CD14-positive monocyte (primary cell): ENCODE measurements around the gene WNT7B. TPM values are rescaled to one million over a fixed set of nuclear protein-coding genes. Genes with fewer than 3 reads are reported as not detected.

Source experiments
- DNase-seq, 3 donors: peaks; one replicate each; pipeline ENCODE4 v3.0.0-alpha.2; 2011 to 2022
- H2AFZ ChIP-seq: 2 replicates; pipeline ENCODE4 v1.6.0; 2012; ENCODE audit warnings: mild to moderate bottlenecking, low read depth, low read length, inconsistent platforms; ENCODE audit not compliant: insufficient read depth, poor library complexity, severe bottlenecking
- H3K27ac ChIP-seq, 2 donors: 1 replicate in 1 of 2; 2 replicates in 1 of 2; pipeline ENCODE4 v1.5.1; 2012 to 2013; ENCODE audit warnings: low read length in 2 of 2, control low read depth in 1 of 2, inconsistent platforms in 1 of 2, low read depth in 1 of 2, mild to moderate bottlenecking in 1 of 2
- H3K27me3 ChIP-seq, 2 donors: one replicate each; pipeline versions ENCODE4 v1.6.0 to v1.6.1; 2011 to 2013; ENCODE audit warnings: low read length in 2 of 2; ENCODE audit not compliant: control insufficient read depth in 2 of 2, insufficient read depth in 2 of 2
- H3K36me3 ChIP-seq, 2 donors: replicated peaks in 1 of 2; 1 replicate in 1 of 2; 2 replicates in 1 of 2; pipeline versions ENCODE4 v1.5.1 to v1.6.1; 2012 to 2013; ENCODE audit warnings: low read length in 2 of 2, control low read depth in 1 of 2, inconsistent platforms in 1 of 2, mild to moderate bottlenecking in 1 of 2; ENCODE audit not compliant: insufficient read depth in 2 of 2, control insufficient read depth in 1 of 2
- H3K4me1 ChIP-seq, 2 donors: 1 replicate in 1 of 2; 2 replicates in 1 of 2; pipeline versions ENCODE4 v1.5.1 to v1.6.1; 2012 to 2013; ENCODE audit warnings: low read length in 2 of 2, control low read depth in 1 of 2, inconsistent platforms in 1 of 2, mild to moderate bottlenecking in 1 of 2, moderate library complexity in 1 of 2; ENCODE audit not compliant: insufficient read depth in 2 of 2, control insufficient read depth in 1 of 2
- H3K4me2 ChIP-seq: replicated peaks from 2 replicates; pipeline ENCODE3; 2012; ENCODE audit warnings: low read length, moderate library complexity, mild to moderate bottlenecking; ENCODE audit not compliant: poor library complexity, severe bottlenecking; ENCODE audit errors: extremely low read depth
- H3K4me3 ChIP-seq, 3 experiments: fragments of 200-600 bp in 1 of 3; sonication (generic) in 1 of 3; replicated peaks in 1 of 3; 1 replicate in 2 of 3; 2 replicates in 1 of 3; pipeline ENCODE4 v1.5.1; 2011 to 2013; ENCODE audit warnings: low read length in 3 of 3, mild to moderate bottlenecking in 3 of 3, control low read depth in 2 of 3, low read depth in 2 of 3, inconsistent platforms in 1 of 3, moderate library complexity in 1 of 3
- H3K79me2 ChIP-seq: 2 replicates; pipeline ENCODE4 v1.6.0; 2012; ENCODE audit warnings: mild to moderate bottlenecking, control low read depth, inconsistent platforms, low read length, moderate library complexity; ENCODE audit not compliant: insufficient read depth
- H3K9ac ChIP-seq: 2 replicates; pipeline ENCODE4 v1.6.0; 2017; ENCODE audit warnings: low read length, mild to moderate bottlenecking; ENCODE audit not compliant: insufficient read depth, poor library complexity, severe bottlenecking
- H3K9me3 ChIP-seq, 2 donors: replicated peaks in 1 of 2; 1 replicate in 1 of 2; 2 replicates in 1 of 2; pipeline versions ENCODE4 v1.5.1 to v1.6.1; 2012 to 2013; ENCODE audit warnings: low read length in 2 of 2, control low read depth in 1 of 2; ENCODE audit not compliant: control insufficient read depth in 1 of 2, insufficient read depth in 1 of 2
- H4K20me1 ChIP-seq: 2 replicates; pipeline ENCODE4 v1.6.0; 2012; ENCODE audit warnings: mild to moderate bottlenecking, low read length, control low read depth, moderate library complexity; ENCODE audit not compliant: insufficient read depth
- H3K27ac Mint-ChIP-seq, 7 donors: one replicate each; pipeline ENCODE4 v1.8.0; 2020; ENCODE audit warnings: mild to moderate bottlenecking in 7 of 7, mixed read lengths in 7 of 7, moderate library complexity in 6 of 7, inconsistent platforms in 2 of 7
- H3K27me3 Mint-ChIP-seq, 3 donors: one replicate each; pipeline ENCODE4 v1.8.0; 2021 to 2022; ENCODE audit warnings: low read depth in 3 of 3, mild to moderate bottlenecking in 3 of 3, mixed read lengths in 3 of 3, moderate library complexity in 3 of 3, inconsistent platforms in 1 of 3
- H3K36me3 Mint-ChIP-seq, 2 donors: one replicate each; pipeline ENCODE4 v1.8.0; 2020; ENCODE audit warnings: mixed read lengths in 2 of 2, inconsistent platforms in 1 of 2, mild to moderate bottlenecking in 1 of 2
- H3K4me1 Mint-ChIP-seq: one replicate; pipeline ENCODE4 v1.8.0; 2020; ENCODE audit warnings: mild to moderate bottlenecking, mixed read lengths
- H3K4me3 Mint-ChIP-seq, 2 donors: one replicate each; pipeline ENCODE4 v1.8.0; 2020; ENCODE audit warnings: mild to moderate bottlenecking in 2 of 2, mixed read lengths in 2 of 2, moderate library complexity in 1 of 2
- H3K9me3 Mint-ChIP-seq, 7 donors: one replicate each; pipeline ENCODE4 v1.8.0; 2020 to 2022; ENCODE audit warnings: mixed read lengths in 7 of 7, mild to moderate bottlenecking in 6 of 7, moderate library complexity in 6 of 7, inconsistent platforms in 2 of 7
- CTCF ChIP-seq: fragments of 200-600 bp; IDR thresholded peaks from one replicate; pipeline ENCODE4 v1.8.0; 2022; ENCODE audit warnings: antibody characterized with exemption, mild to moderate bottlenecking
- WGBS: methylation state at CpG from one replicate; pipeline ENCODE4 v1.1.5; 2013; ENCODE audit warnings: missing lambda C conversion rate; ENCODE audit not compliant: insufficient coverage; 5-methylcytosine and 5-hydroxymethylcytosine counted together
- intact Hi-C, 2 donors: fragments of 100-400 bp; cut with micrococcal nuclease; formaldehyde crosslinking; loops; one replicate each; pipeline versions ENCODE4 v1.15.0 to v1.15.1; 2023
- polyA plus RNA-seq, 3 donors: library from polyadenylated mRNA; depleted of rRNA in 1 of 3; unstranded in 2 of 3; stranded (reverse) in 1 of 3; fragments of 300-500 nt in 2 of 3; fragments of >200 nt in 1 of 3; fragmentation: Illumina TruSeq in 2 of 3; gene quantifications; 1 replicate in 2 of 3; 2 replicates in 1 of 3; pipeline ENCODE4 v1.2.3, GENCODE V29; 2012 to 2021

Gene WNT7B
- polyA plus RNA-seq, 3 donors: not detected

- no peaks in the 10 kb centered on the region for H3K27me3 ChIP-seq
- Mint-ChIP-seq H3K36me3 (no peaks in the 10 kb centered on the region), H3K4me1 (peaks cover 22% of the 10 kb centered on the region), H3K27me3 (peaks cover 2 to 14% (median 4%) of the 10 kb centered on the region in 3 donors), H3K27ac (no peak overlapping the region), H3K9me3 (peaks cover 2 to 27% (median 5%) of the 10 kb centered on the region in 7 donors), H3K4me3 (no peak overlapping the region)
- H3K79me2 ChIP-seq: no peaks in the 10 kb centered on the region
- no peak overlapping the region for H3K4me3 ChIP-seq
- H3K4me1 ChIP-seq: peaks cover 21 to 22% of the 10 kb centered on the region in 2 donors
- no peaks in the 10 kb centered on the region for H3K36me3 ChIP-seq
- no peak overlapping the region for H2AFZ ChIP-seq
- WGBS: 87% methylated on average over 2 of the region's 7 CpGs
- intact Hi-C loops: loop anchor here (10.0 kb wide), 1 partner anchor 304 kb away; the partner anchor contains the start of gene GTSE1 (in 2 of the 2)
- no peak overlapping the region for H3K27ac ChIP-seq
- no peak for DNase-seq
- H3K9ac ChIP-seq: no peak overlapping the region
- no peaks in the 10 kb centered on the region for H4K20me1 ChIP-seq
- peaks cover 0 to 18% of the 10 kb centered on the region in 2 donors for H3K9me3 ChIP-seq
- no peak overlapping the region for H3K4me2 ChIP-seq
- TF ChIP-seq CTCF: no peak
Measured at GRCh38 chr22:45991098-45991497, 14.1 kb upstream of the WNT7B start.

- Histone ChIP-seq H3K27me3 (no peaks in the 10 kb centered on the region), H3K4me2 (no peak overlapping the region), H3K36me3 (no peaks in the 10 kb centered on the region), H3K9me3 (peaks cover 9 to 33% of the 10 kb centered on the region in 2 donors), H2AFZ (no peak overlapping the region), H3K79me2 (no peaks in the 10 kb centered on the region), H3K4me3 (no peak overlapping the region), H3K27ac (no peak overlapping the region), H4K20me1 (no peaks in the 10 kb centered on the region), H3K9ac (no peak overlapping the region), H3K4me1 (no peaks in the 10 kb centered on the region)
- no peak for TF ChIP-seq CTCF
- Mint-ChIP-seq H3K27me3 (peaks cover 2 to 14% (median 8%) of the 10 kb centered on the region in 3 donors), H3K36me3 (no peaks in the 10 kb centered on the region), H3K4me3 (no peak overlapping the region), H3K4me1 (no peaks in the 10 kb centered on the region), H3K27ac (no peak overlapping the region), H3K9me3 (peaks cover 5 to 35% (median 15%) of the 10 kb centered on the region in 7 donors)
- intact Hi-C loops: no loop called here
- 100% methylated on average over 5 of the region's 7 CpGs for WGBS
- DNase-seq: no peak
Measured at GRCh38 chr22:45987136-45987861, 10.3 kb upstream of the WNT7B start.
